Kidney epithelial cell (primary cell): Measurements from ENCODE around the gene ELL. TPM values are rescaled to one million over a fixed set of nuclear protein-coding genes. Genes with fewer than 3 reads are reported as not detected.

ENCODE experiments used
- DNase-seq: peaks from one replicate; pipeline ENCODE4 v3.0.0-alpha.2; 2010; ENCODE audit warnings: low read depth
- H3K27me3 ChIP-seq: 2 replicates; pipeline ENCODE4 v1.6.0; 2011; ENCODE audit warnings: low read length; ENCODE audit not compliant: control insufficient read depth, insufficient read depth
- H3K36me3 ChIP-seq: 2 replicates; pipeline ENCODE4 v1.5.1; 2011; ENCODE audit warnings: low read length; ENCODE audit not compliant: control insufficient read depth, insufficient read depth
- H3K4me3 ChIP-seq: 2 replicates; pipeline ENCODE4 v1.5.1; 2011; ENCODE audit warnings: low read depth, mild to moderate bottlenecking, control low read depth, low read length
- CTCF ChIP-seq: IDR thresholded peaks from 2 replicates; pipeline ENCODE4 v1.5.1; 2011; ENCODE audit warnings: mild to moderate bottlenecking, moderate library complexity, low read length, control low read depth, inconsistent platforms; ENCODE audit not compliant: insufficient read depth, poor library complexity, severe bottlenecking
- total RNA-seq: library from RNA; depleted of rRNA; stranded (reverse); fragments of >200 nt; gene quantifications from 2 replicates; pipeline ENCODE4 v1.2.3, GENCODE V29; 2015

Gene ELL
- total RNA-seq, 1 donor from 2014 or later: 13.1 TPM

DNA sequence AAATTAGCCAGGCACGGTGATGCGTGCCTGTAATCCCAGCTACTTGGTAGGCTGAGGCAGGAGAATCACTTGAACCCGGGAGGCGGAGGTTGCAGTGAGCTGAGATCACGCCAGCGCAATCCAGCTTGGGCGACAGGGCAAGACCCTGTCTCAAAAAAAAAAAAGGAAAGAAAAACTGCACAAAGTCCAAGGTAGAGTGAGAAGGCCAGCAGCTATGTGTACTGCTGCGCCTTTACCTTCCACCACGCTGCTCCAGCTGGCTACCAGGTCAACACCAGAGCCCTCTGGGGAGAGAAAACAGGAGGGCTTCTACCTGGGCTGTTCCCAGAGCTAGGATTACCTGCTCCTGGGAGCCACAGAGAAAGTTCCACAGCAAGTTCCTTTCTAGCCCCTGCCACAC lies 3.2 kb downstream of the ELL start:
- no peaks in the 10 kb centered on the region for H3K36me3 ChIP-seq
- H3K4me3 ChIP-seq: no peak overlapping the region
- no peaks in the 10 kb centered on the region for H3K27me3 ChIP-seq
- TF ChIP-seq CTCF: no peak
- DNase-seq: no peak

DNA sequence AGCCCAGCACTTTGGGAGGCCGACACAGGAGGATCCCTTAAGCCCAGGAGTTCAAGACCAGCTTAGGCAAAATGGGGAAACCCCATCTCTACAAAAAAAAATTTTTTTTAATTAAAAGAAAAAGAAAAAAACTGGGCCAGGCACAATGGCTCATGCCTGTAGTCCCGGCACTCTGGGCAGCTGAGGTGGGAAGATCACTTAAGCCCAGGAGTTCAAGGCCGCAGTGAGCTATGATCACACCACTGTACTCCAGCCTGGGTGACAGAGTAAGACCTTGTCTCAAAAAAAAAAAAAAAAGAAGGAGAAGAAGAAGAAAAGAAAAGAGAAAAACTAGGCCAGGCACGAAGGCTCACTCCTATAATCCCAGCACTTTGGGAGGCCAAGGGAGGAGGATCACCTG lies 4.3 kb downstream of the ELL start:
- H3K36me3 ChIP-seq: no peaks in the 10 kb centered on the region
- no peak overlapping the region for H3K4me3 ChIP-seq
- no peak for TF ChIP-seq CTCF
- DNase-seq: no peak
- no peaks in the 10 kb centered on the region for H3K27me3 ChIP-seq

GRCh38 chr19:18515959-18516358 lies 5.9 kb downstream of the ELL start:
- Histone ChIP-seq H3K4me3 (no peak overlapping the region), H3K36me3 (no peaks in the 10 kb centered on the region), H3K27me3 (no peaks in the 10 kb centered on the region)
- DNase-seq: no peak
- TF ChIP-seq CTCF: no peak

DNA sequence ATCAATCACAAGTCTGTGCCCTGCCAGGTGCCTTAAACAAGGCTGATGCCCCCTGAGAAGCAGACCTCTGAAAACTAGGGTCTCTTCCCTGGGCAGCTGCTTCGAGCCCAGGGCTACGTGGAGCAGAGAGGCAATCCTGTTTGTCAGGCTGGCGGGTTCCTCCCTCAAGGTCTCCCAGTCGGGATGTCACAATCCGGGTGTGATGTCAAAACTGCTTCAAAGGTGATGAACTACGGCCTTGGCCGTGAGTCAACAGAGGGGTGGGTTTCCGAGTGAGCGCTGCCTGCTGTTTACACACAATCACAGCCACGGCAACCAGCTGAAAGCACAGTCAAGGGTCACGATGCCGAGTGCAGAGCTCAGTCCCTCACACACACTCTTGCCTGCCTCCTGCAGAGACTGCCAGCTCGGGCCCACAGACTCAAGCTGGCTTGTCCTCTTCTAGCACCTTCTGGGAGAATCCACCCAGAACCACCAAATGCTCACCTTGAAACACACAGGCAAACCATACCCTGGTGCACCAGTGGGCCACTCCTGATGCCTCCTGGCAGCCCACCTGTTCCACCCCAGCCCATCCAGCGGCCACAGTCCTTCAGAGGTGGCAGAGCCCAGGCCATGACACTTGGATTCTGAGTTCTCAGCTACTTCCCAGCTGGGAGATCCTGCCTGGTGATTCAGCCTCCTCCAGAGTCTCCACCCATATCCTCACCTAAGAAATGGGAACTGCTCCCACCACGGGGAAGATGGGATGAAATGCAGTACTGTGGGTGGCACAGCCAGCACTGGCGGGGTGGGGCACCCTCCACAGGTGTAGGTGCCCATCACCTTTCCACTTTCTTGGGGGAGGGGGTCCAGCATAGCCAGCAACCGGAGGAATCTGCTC lies 6.8 kb downstream of the ELL start:
- DNase-seq: peak; percentile 37
- Histone ChIP-seq H3K27me3 (no peaks in the 10 kb centered on the region), H3K4me3 (no peak overlapping the region), H3K36me3 (no peaks in the 10 kb centered on the region)
- TF ChIP-seq CTCF: no peak

GRCh38 chr19:18513868-18514267 lies 8.0 kb downstream of the ELL start:
- no peaks in the 10 kb centered on the region for H3K36me3 ChIP-seq
- no peak overlapping the region for H3K4me3 ChIP-seq
- no peaks in the 10 kb centered on the region for H3K27me3 ChIP-seq
- DNase-seq: no peak
- no peak for TF ChIP-seq CTCF

DNA sequence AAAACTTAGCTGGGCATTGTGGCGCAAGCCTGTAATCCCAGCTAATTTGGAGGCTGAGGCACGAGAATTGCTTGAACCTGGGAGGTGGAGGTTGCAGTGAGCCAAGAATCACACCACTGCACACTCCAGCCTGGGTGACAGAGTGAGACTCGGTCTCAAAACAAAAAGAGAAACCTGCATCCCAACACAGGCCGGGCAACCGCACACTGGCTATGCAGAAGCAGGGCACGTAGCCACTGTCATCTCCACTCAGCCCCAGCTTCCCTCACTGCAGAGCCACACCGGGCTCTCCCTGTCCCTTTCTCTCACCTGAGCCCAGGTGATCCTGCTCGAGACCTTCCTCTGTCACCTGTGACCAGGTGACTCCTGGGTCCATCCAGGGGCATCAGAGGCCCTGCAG lies 11.7 kb downstream of the ELL start:
- no peak for TF ChIP-seq CTCF

More for the DNA sequence above, 11.7 kb downstream of the ELL start:
- H3K4me3 ChIP-seq: no peak overlapping the region
- no peaks in the 10 kb centered on the region for H3K36me3 ChIP-seq
- no peak for DNase-seq
- no peaks in the 10 kb centered on the region for H3K27me3 ChIP-seq
